ENCODE data around the gene TMEM163.

GRCh38 chr2:134739879-134740301 is 21.1 kb upstream of the TMEM163 start:
- TF ChIP-seq GATA2 (IDR thresholded peaks at IDR 0.05; ENCODE audit: low read depth, low read length), result no peak
- TF ChIP-seq GATA3 (IDR thresholded peaks at IDR 0.05; ENCODE audit: low read depth, low read length), result no peak
